ENCODE results near the gene PLEKHN1.
A peak's percentile ranks its signal among the peaks of the same experiment; 100 is the strongest.

Gene PLEKHN1

GRCh38 chr1:967466-968343 is 1.4 kb downstream of the PLEKHN1 start:
- TF ChIP-seq ZFX (IDR thresholded peaks at IDR 0.05) (no peak), CTCF (conservative IDR thresholded peaks at IDR 0.05) (no peak)
- peak overlapping the region; percentile 94 for H3K27ac ChIP-seq

- TF ChIP-seq CTCF (conservative IDR thresholded peaks at IDR 0.05), result no peak
- TF ChIP-seq ZFX (IDR thresholded peaks at IDR 0.05), result no peak
Observed at GRCh38 chr1:969260-969855, 3.1 kb downstream of the PLEKHN1 start.

GRCh38 chr1:970242-970972 is 4.1 kb downstream of the PLEKHN1 start:
- TF ChIP-seq CTCF (conservative IDR thresholded peaks at IDR 0.05), result no peak
- no peak for TF ChIP-seq ZFX (IDR thresholded peaks at IDR 0.05)
- no peak overlapping the region for H3K27ac ChIP-seq

More at GRCh38 chr1:969260-969855, 3.1 kb downstream of the PLEKHN1 start:
- no peak overlapping the region for H3K27ac ChIP-seq

GRCh38 chr1:970973-971730 is 4.9 kb downstream of the PLEKHN1 start:
- no peak for TF ChIP-seq CTCF (conservative IDR thresholded peaks at IDR 0.05)
- no peak for TF ChIP-seq ZFX (IDR thresholded peaks at IDR 0.05)
- no peak overlapping the region for H3K27ac ChIP-seq

GRCh38 chr1:971751-972506 is 5.6 kb downstream of the PLEKHN1 start:
- TF ChIP-seq CTCF (conservative IDR thresholded peaks at IDR 0.05) (no peak), ZFX (IDR thresholded peaks at IDR 0.05) (no peak)
- H3K27ac ChIP-seq, result no peak overlapping the region

- no peak for TF ChIP-seq CTCF (conservative IDR thresholded peaks at IDR 0.05)
- TF ChIP-seq ZFX (IDR thresholded peaks at IDR 0.05), result no peak
- H3K27ac ChIP-seq, result no peak overlapping the region
Observed at GRCh38 chr1:972726-973458, 6.6 kb downstream of the PLEKHN1 start.

Measured in C4-2B (cell line).